OCI-LY1 (cell line): ENCODE results near the gene TEAD1.

Experiments
- CTCF ChIP-seq: fragments of 200-600 bp; sonication (generic), shearing (Covaris generic); IDR thresholded peaks from 2 replicates; pipeline ENCODE4 v1.5.1; 2017; ENCODE audit warnings: mild to moderate bottlenecking, antibody characterized with exemption, low read length, moderate library complexity, mixed read lengths
- EZH2 ChIP-seq: fragments of 200-600 bp; sonication (generic), shearing (Covaris generic); IDR thresholded peaks from 2 replicates; pipeline ENCODE4 v1.8.0; 2017; ENCODE audit warnings: borderline replicate concordance, mixed run types, mild to moderate bottlenecking, antibody characterized with exemption, low read length, moderate library complexity, mixed read lengths

- TF ChIP-seq CTCF = no peak
- no peak for TF ChIP-seq EZH2
Measured at GRCh38 chr11:12793506-12793905, 119.3 kb downstream of the TEAD1 start.
